ENCODE measurements around the gene CPT2. TPM values are rescaled to one million over a fixed set of nuclear protein-coding genes. Genes with fewer than 3 reads are reported as not detected.
"Not testable (repeated sequence)": the region's sequence is repeated elsewhere in the genome, so short reads cannot be mapped to it uniquely, and the experiment has no call there.

Gene CPT2
- total RNA-seq, 4 donors from 2014 or later: 11.4 to 19.1 (median 16.0) TPM

DNA sequence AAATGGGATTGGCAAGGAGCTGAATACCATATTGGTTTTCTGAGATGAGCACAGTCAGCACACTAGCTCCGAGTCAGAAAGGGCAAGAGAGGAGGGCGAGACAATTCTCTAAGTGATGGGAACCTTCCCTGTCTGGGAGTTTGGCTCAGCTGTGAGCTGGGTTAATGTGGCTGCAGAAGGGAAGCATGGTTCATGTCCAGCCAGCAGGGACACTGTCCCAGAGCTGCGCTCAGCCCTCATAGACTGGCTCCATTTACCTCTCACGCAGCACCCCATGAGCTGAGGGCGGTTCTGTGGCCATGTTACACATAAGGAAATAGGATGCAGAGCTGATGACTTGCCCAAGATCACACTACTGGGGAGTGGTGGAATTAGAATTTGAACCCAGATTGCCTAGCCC is 15.7 kb upstream of the CPT2 start:
- Histone ChIP-seq H3K27ac (replicated peaks in 1 of 4) (no peak overlapping the region), H3K27me3 (no peaks in the 10 kb centered on the region), H3K36me3 (no peaks in the 10 kb centered on the region), H3K4me3 (no peak overlapping the region), H3K4me1 (peaks cover 4 to 27% (median 21%) of the 10 kb centered on the region in 4 donors), H3K9me3 (no peaks in the 10 kb centered on the region)
- intact Hi-C loops (cut with DNase I): loop anchor here (10.0 kb wide), 3 partner anchors 116 to 256 kb away; partner anchors contain the start of genes ECHDC2, PODN and SCP2
- no peak for DNase-seq (ENCODE audit: extremely low spot score)
- TF ChIP-seq EP300 (IDR thresholded peaks at IDR 0.05): no peak
- TF ChIP-seq, protein P1, sequence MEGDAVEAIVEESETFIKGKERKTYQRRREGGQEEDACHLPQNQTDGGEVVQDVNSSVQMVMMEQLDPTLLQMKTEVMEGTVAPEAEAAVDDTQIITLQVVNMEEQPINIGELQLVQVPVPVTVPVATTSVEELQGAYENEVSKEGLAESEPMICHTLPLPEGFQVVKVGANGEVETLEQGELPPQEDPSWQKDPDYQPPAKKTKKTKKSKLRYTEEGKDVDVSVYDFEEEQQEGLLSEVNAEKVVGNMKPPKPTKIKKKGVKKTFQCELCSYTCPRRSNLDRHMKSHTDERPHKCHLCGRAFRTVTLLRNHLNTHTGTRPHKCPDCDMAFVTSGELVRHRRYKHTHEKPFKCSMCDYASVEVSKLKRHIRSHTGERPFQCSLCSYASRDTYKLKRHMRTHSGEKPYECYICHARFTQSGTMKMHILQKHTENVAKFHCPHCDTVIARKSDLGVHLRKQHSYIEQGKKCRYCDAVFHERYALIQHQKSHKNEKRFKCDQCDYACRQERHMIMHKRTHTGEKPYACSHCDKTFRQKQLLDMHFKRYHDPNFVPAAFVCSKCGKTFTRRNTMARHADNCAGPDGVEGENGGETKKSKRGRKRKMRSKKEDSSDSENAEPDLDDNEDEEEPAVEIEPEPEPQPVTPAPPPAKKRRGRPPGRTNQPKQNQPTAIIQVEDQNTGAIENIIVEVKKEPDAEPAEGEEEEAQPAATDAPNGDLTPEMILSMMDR (IDR thresholded peaks at IDR 0.05): no peak
- TF ChIP-seq POLR2A (IDR thresholded peaks at IDR 0.05; ENCODE audit: low read depth): no peak
- TF ChIP-seq POLR2AphosphoS5 (IDR thresholded peaks at IDR 0.05): no peak
- 96% methylated on average over 5 of the region's 5 CpGs for WGBS

DNA sequence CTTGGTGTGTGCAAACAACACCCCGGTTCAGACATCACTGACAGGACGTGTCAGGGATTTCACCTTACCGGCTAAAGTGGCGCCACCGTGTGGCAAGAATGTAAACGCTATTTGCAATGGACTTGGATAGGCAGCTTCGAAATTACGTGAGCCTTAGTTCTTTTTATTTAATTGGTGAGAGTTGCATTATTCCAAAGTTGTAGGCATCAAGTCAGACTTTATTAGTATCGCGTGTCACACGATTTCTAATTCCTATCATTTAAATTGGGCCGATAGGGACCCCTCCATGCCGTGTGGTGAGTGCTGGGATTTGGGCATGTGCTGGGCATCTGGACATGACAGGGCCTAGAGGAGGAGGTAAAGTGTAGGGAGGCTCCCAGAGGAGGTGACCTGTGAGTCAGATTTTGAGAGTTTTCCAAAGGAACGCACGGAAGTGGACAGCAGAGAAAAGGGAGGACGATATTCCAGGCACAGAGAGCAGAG is 14.5 kb upstream of the CPT2 start:
- peaks cover 0 to 15% (median 9%) of the 10 kb centered on the region in 4 donors for H3K4me1 ChIP-seq
- TF ChIP-seq POLR2AphosphoS5 (IDR thresholded peaks at IDR 0.05) (peak in 1 of 2 donors; percentile 48), POLR2A (IDR thresholded peaks at IDR 0.05; ENCODE audit: low read depth) (no peak)
- TF ChIP-seq, protein P1 (IDR thresholded peaks at IDR 0.05): peak; percentile 74 to 85 (median 77)
- 20% methylated on average over 16 of the region's 16 CpGs for WGBS
- intact Hi-C loops (cut with DNase I): loop anchor here (10.0 kb wide), 3 partner anchors 117 to 257 kb away; partner anchors contain the start of genes ECHDC2, PODN and SCP2
- no peaks in the 10 kb centered on the region for H3K9me3 ChIP-seq
- DNase-seq (ENCODE audit: extremely low spot score): no peak
- H3K27me3 ChIP-seq: no peaks in the 10 kb centered on the region
- H3K27ac ChIP-seq (replicated peaks in 1 of 4): peak overlapping the region in 3 of 4 donors; percentile 14 to 45 (median 33)
- no peaks in the 10 kb centered on the region for H3K36me3 ChIP-seq
- no peak overlapping the region for H3K4me3 ChIP-seq

DNA sequence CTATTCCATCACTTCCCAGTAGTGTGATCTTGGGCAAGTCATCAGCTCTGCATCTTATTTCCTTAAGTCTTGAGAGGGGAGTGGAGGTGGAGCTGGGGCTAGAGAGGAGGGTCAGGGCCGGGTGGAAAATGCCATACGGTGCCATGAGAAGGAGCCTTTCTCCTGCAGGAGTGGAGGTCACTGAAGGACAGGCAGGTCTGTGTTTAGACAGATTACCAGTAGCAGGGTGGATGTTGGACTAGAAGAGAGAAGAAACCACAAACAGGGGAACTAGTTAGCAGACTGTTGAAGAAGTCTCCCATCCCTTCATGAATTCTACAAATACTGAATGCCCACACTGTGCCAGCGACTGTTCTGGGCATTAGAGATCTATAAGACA is 13.9 kb upstream of the CPT2 start:
- peaks cover 0 to 15% (median 4%) of the 10 kb centered on the region in 4 donors for H3K4me1 ChIP-seq
- intact Hi-C loops (cut with DNase I): loop anchor here (10.0 kb wide), 3 partner anchors 118 to 258 kb away; partner anchors contain the start of genes ECHDC2, PODN and SCP2
- WGBS: 81% methylated on average over 3 of the region's 3 CpGs
- H3K9me3 ChIP-seq: no peaks in the 10 kb centered on the region
- TF ChIP-seq POLR2A (IDR thresholded peaks at IDR 0.05; ENCODE audit: low read depth) (no peak), EP300 (IDR thresholded peaks at IDR 0.05) (no peak), POLR2AphosphoS5 (IDR thresholded peaks at IDR 0.05) (no peak)
- TF ChIP-seq, protein P1 (IDR thresholded peaks at IDR 0.05): no peak
- no peaks in the 10 kb centered on the region for H3K36me3 ChIP-seq
- H3K4me3 ChIP-seq: no peak overlapping the region
- H3K27ac ChIP-seq (replicated peaks in 1 of 4): peak overlapping the region; percentile 14 to 45 (median 30)
- DNase-seq (ENCODE audit: extremely low spot score): no peak
- H3K27me3 ChIP-seq: no peaks in the 10 kb centered on the region

GRCh38 chr1:53183095-53183990 is 13.3 kb upstream of the CPT2 start:
- DNase-seq (ENCODE audit: extremely low spot score): no peak
- H3K27ac ChIP-seq (replicated peaks in 1 of 4): peak overlapping the region; percentile 14 to 45 (median 30)
- TF ChIP-seq, protein P1 (IDR thresholded peaks at IDR 0.05): no peak
- TF ChIP-seq POLR2AphosphoS5 (IDR thresholded peaks at IDR 0.05): peak in 1 of 2 donors; percentile 21
- TF ChIP-seq EP300 (IDR thresholded peaks at IDR 0.05): no peak
- no peak for TF ChIP-seq POLR2A (IDR thresholded peaks at IDR 0.05; ENCODE audit: low read depth)

GRCh38 chr1:53185955-53186297 is 10.7 kb upstream of the CPT2 start:
- H3K27me3 ChIP-seq; H3K9me3 ChIP-seq; H3K36me3 ChIP-seq; H3K4me3 ChIP-seq; H3K27ac ChIP-seq (replicated peaks in 1 of 4); DNase-seq (ENCODE audit: extremely low spot score): not testable (repeated sequence)
- 85% methylated on average over 2 of the region's 2 CpGs for WGBS
- H3K4me1 ChIP-seq: peaks cover 0 to 15% (median 4%) of the 10 kb centered on the region in 4 donors
- intact Hi-C loops (cut with DNase I): loop anchor here (10.0 kb wide), 3 partner anchors 121 to 261 kb away; partner anchors contain the start of genes ECHDC2, PODN and SCP2

More at GRCh38 chr1:53183095-53183990, 13.3 kb upstream of the CPT2 start:
- 78% methylated on average over 6 of the region's 6 CpGs for WGBS
- H3K4me3 ChIP-seq: no peak overlapping the region
- H3K27me3 ChIP-seq: no peaks in the 10 kb centered on the region
- no peaks in the 10 kb centered on the region for H3K36me3 ChIP-seq
- intact Hi-C loops (cut with DNase I): loop anchor here (10.0 kb wide), 3 partner anchors 119 to 259 kb away; partner anchors contain the start of genes ECHDC2, PODN and SCP2
- no peaks in the 10 kb centered on the region for H3K9me3 ChIP-seq
- peaks cover 0 to 15% (median 4%) of the 10 kb centered on the region in 4 donors for H3K4me1 ChIP-seq
